IMR-90 (cell line): ENCODE data around the gene CDYL2. TPM values are rescaled to one million over a fixed set of nuclear protein-coding genes. Genes with fewer than 3 reads are reported as not detected.

Source experiments
- ATAC-seq: fragments of 200-7000 bp; cut with Tn5 transposase; 2 replicates; pipeline ENCODE4 v1.9.1; 2020; ENCODE audit warnings: low read depth, mild to moderate bottlenecking, moderate library complexity
- BruUV-seq: library from RNA; stranded (reverse); fragments of 400-500 nt; replicated peaks from 2 replicates; lab custom pipeline; 2021; lab: Mats Ljungman, UMichigan
- CTCF ChIA-PET: fragments of 300-600 bp; formaldehyde crosslinking; extraction: SDS; loops from one replicate; lab custom pipeline; 2021; ENCODE audit warnings: antibody characterized with exemption; lab: Yijun Ruan, JAX
- POLR2A ChIA-PET: fragments of 300-600 bp; sonication (Branson Sonifier 250); formaldehyde crosslinking; loops from one replicate; lab custom pipeline; 2022; ENCODE audit warnings: antibody characterized with exemption; ENCODE audit not compliant: unreplicated experiment; lab: Charles Lee
- DNase-seq: peaks from one replicate; pipeline ENCODE4 v3.0.0; 2013
- H2AFZ ChIP-seq: replicated peaks from 2 replicates; pipeline ENCODE3; 2013; ENCODE audit warnings: low read length, mild to moderate bottlenecking; ENCODE audit not compliant: poor library complexity
- H2AK5ac ChIP-seq: 2 replicates; pipeline ENCODE4 v1.6.1; 2013; ENCODE audit warnings: low read depth, low read length, inconsistent platforms
- H2AK9ac ChIP-seq: replicated peaks from 2 replicates; pipeline ENCODE3; 2013; ENCODE audit warnings: mild to moderate bottlenecking, low read depth, low read length, moderate library complexity; ENCODE audit not compliant: poor library complexity
- H2BK120ac ChIP-seq: 2 replicates; pipeline ENCODE4 v1.6.1; 2013; ENCODE audit warnings: low read depth, low read length, inconsistent platforms
- H2BK15ac ChIP-seq: 3 replicates; pipeline ENCODE4 v1.6.1; 2013; ENCODE audit warnings: low read depth, low read length, inconsistent platforms
- H2BK20ac ChIP-seq: 2 replicates; pipeline ENCODE4 v1.6.1; 2013; ENCODE audit warnings: low read depth, mild to moderate bottlenecking, inconsistent platforms, low read length, moderate library complexity
- H2BK5ac ChIP-seq: 2 replicates; pipeline ENCODE4 v1.6.1; 2013; ENCODE audit warnings: mild to moderate bottlenecking, low read depth, low read length, inconsistent platforms; ENCODE audit not compliant: poor library complexity, severe bottlenecking
- H3K14ac ChIP-seq: replicated peaks from 2 replicates; pipeline ENCODE4 v1.6.1; 2013; ENCODE audit warnings: low read depth, low read length, inconsistent platforms
- H3K18ac ChIP-seq: 2 replicates; pipeline ENCODE4 v1.6.1; 2013; ENCODE audit warnings: low read depth, low read length, control low read depth
- H3K23ac ChIP-seq: 2 replicates; pipeline ENCODE4 v1.6.1; 2013; ENCODE audit warnings: low read depth, low read length, inconsistent platforms
- H3K27ac ChIP-seq: 2 replicates; pipeline ENCODE4 v1.5.1; 2013; ENCODE audit warnings: mild to moderate bottlenecking, control low read depth, low read length; ENCODE audit not compliant: insufficient read depth
- H3K27me3 ChIP-seq: 2 replicates; pipeline ENCODE4 v1.6.1; 2013; ENCODE audit warnings: low read length; ENCODE audit not compliant: control insufficient read depth, insufficient read depth
- H3K36me3 ChIP-seq: 2 replicates; pipeline ENCODE4 v1.6.1; 2013; ENCODE audit warnings: low read length, mixed read lengths; ENCODE audit not compliant: control insufficient read depth, insufficient read depth
- H3K4ac ChIP-seq: 2 replicates; pipeline ENCODE4 v1.6.1; 2013; ENCODE audit warnings: low read depth, low read length, inconsistent platforms
- H3K4me1 ChIP-seq: 2 replicates; pipeline ENCODE4 v1.6.1; 2013; ENCODE audit warnings: low read length, mixed read lengths; ENCODE audit not compliant: control insufficient read depth, insufficient read depth
- H3K4me2 ChIP-seq: 2 replicates; pipeline ENCODE4 v1.6.1; 2013; ENCODE audit warnings: low read depth, mild to moderate bottlenecking, control low read depth, low read length, moderate library complexity
- H3K4me3 ChIP-seq: 2 replicates; pipeline ENCODE4 v1.5.1; 2013; ENCODE audit warnings: low read depth, mild to moderate bottlenecking, control low read depth, low read length, moderate library complexity; ENCODE audit not compliant: insufficient read depth
- H3K56ac ChIP-seq: 2 replicates; pipeline ENCODE4 v1.6.1; 2013; ENCODE audit warnings: low read length, inconsistent platforms; ENCODE audit not compliant: insufficient read depth; ENCODE audit errors: extremely low read depth
- H3K79me1 ChIP-seq, 2 experiments: 2 replicates each; pipeline ENCODE4 v1.6.1; 2013; ENCODE audit warnings: low read length in 2 of 2, inconsistent platforms in 1 of 2, low read depth in 1 of 2
- H3K9ac ChIP-seq: 2 replicates; pipeline ENCODE4 v1.6.1; 2013; ENCODE audit warnings: low read depth, low read length, control low read depth
- H3K9me1 ChIP-seq: 2 replicates; pipeline ENCODE4 v1.6.1; 2013; ENCODE audit warnings: low read length, inconsistent platforms; ENCODE audit not compliant: insufficient read depth
- H3K9me3 ChIP-seq: 2 replicates; pipeline ENCODE4 v1.6.1; 2013; ENCODE audit warnings: low read length; ENCODE audit not compliant: control insufficient read depth, insufficient read depth
- H4K20me1 ChIP-seq: 2 replicates; pipeline ENCODE4 v1.6.1; 2013; ENCODE audit warnings: low read length, inconsistent platforms; ENCODE audit not compliant: insufficient read depth
- H4K5ac ChIP-seq: 2 replicates; pipeline ENCODE4 v1.6.1; 2013; ENCODE audit warnings: mild to moderate bottlenecking, low read depth, low read length, control low read depth
- H4K8ac ChIP-seq, 2 experiments: 2 replicates each; pipeline ENCODE4 v1.6.1; 2013; ENCODE audit warnings: low read depth in 2 of 2, low read length in 2 of 2, control low read depth in 1 of 2, inconsistent platforms in 1 of 2
- H4K91ac ChIP-seq: 2 replicates; pipeline ENCODE4 v1.6.1; 2013; ENCODE audit warnings: low read depth, low read length, inconsistent platforms; ENCODE audit not compliant: insufficient read depth
- BHLHE40 ChIP-seq: fragments of 150-350 bp; IDR thresholded peaks from 2 replicates; pipeline ENCODE4 v1.6.1; 2016; ENCODE audit warnings: mild to moderate bottlenecking, low read depth, low read length
- CHD1 ChIP-seq: IDR thresholded peaks from 2 replicates; pipeline ENCODE4 v1.6.1; 2012; ENCODE audit warnings: low read depth, low read length, improper control_type of control experiment
- MAZ ChIP-seq: IDR thresholded peaks from 2 replicates; pipeline ENCODE4 v1.6.1; 2012; ENCODE audit warnings: low read depth, mild to moderate bottlenecking, low read length, improper control_type of control experiment, moderate library complexity, borderline replicate concordance
- RAD21 ChIP-seq: IDR thresholded peaks from 2 replicates; pipeline ENCODE4 v1.6.1; 2012; ENCODE audit warnings: low read length, improper control_type of control experiment
- RCOR1 ChIP-seq: IDR thresholded peaks from 2 replicates; pipeline ENCODE4 v1.6.1; 2012; ENCODE audit warnings: mild to moderate bottlenecking, low read length, improper control_type of control experiment; ENCODE audit not compliant: insufficient replicate concordance
- WGBS, 2 experiments: methylation state at CpG; one replicate each; pipeline versions ENCODE4 v1.1.5 to v1.1.7; 2013; ENCODE audit warnings: missing lambda C conversion rate in 2 of 2; ENCODE audit not compliant: insufficient read length in 1 of 2; ENCODE audit errors: extremely low coverage in 2 of 2; 5-methylcytosine and 5-hydroxymethylcytosine counted together
- dilution Hi-C: fragments of 300-500 bp; cut with HindIII; formaldehyde crosslinking; loops from one replicate; pipeline ENCODE4 v1.14.3; 2018; ENCODE audit warnings: low sequenced_read_pairs; ENCODE audit not compliant: unreplicated experiment
- in situ Hi-C: fragments of 300-500 bp; cut with MboI; formaldehyde crosslinking; loops from 3 replicates; pipeline ENCODE4 v1.14.3; 2019; ENCODE audit warnings: low sequenced_read_pairs, inconsistent platforms, mixed read lengths
- intact Hi-C: fragments of 100-400 bp; cut with micrococcal nuclease; formaldehyde crosslinking; loops from 2 replicates; pipeline ENCODE4 v1.10.0; 2022
- polyA plus RNA-seq, 3 experiments: library from polyadenylated mRNA; depleted of rRNA; stranded (reverse); fragments of >200 nt; gene quantifications; 2 replicates each; pipeline ENCODE4 v1.2.3, GENCODE V29; 2012; ENCODE audit warnings: low replicate concordance in 1 of 3
- total RNA-seq: library from RNA; depleted of rRNA; stranded (reverse); fragments of >200 nt; gene quantifications from 2 replicates; pipeline ENCODE4 v1.2.3, GENCODE V29; 2012

Gene CDYL2
- total and polyA plus RNA-seq, 2 of the 4 experiments (the other 2 are of a cell fraction) = 1.2 to 3.9 TPM

DNA sequence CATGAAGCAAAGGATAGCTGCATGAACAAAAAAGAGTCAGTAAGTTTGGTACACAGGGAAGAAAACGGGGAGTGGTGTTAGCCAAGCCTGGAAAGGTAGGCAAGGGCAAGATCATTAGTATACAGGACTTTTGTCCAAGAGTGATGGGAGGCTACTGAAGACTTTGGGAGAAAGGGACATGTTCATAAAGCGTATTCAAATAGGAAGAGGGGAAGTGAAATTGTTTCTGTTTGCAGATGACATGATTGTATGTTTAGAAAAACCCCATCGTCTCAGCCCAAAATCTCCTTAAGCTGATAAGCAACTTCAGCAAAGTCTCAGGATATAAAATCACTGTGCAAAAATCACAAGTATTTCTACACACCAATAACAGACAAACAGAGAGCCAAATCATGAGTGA, 19.4 kb downstream of the CDYL2 start:
- Histone ChIP-seq H3K36me3 (no peaks in the 10 kb centered on the region), H4K5ac (no peak overlapping the region), H2BK5ac (no peak overlapping the region), H3K14ac (no peak overlapping the region), H3K27me3 (no peaks in the 10 kb centered on the region), H4K20me1 (no peaks in the 10 kb centered on the region), H2AK5ac (no peak overlapping the region), H3K9me3 (peaks cover 2% of the 10 kb centered on the region; the same call in 1 of the 2 replicates), H2AFZ (no peak overlapping the region), H4K8ac (no peak overlapping the region), H3K27ac (no peak overlapping the region), H3K9me1 (no peaks in the 10 kb centered on the region), H3K4ac (no peak overlapping the region), H3K18ac (no peak overlapping the region), H3K4me3 (no peak overlapping the region), H2BK120ac (no peak overlapping the region), H3K56ac (no peak overlapping the region), H4K91ac (no peak overlapping the region), H2BK20ac (no peak overlapping the region), H3K79me1 (no peaks in the 10 kb centered on the region), H3K4me2 (no peak overlapping the region), H3K4me1 (no peaks in the 10 kb centered on the region), H3K9ac (no peak overlapping the region), H2AK9ac (no peak overlapping the region), H2BK15ac (no peak overlapping the region), H3K23ac (no peak overlapping the region)
- CTCF ChIA-PET = no interaction called here
- no peak for TF ChIP-seq RAD21
- no peak for TF ChIP-seq CHD1
- no peak for TF ChIP-seq MAZ
- TF ChIP-seq BHLHE40 = no peak
- no peak for TF ChIP-seq RCOR1
- no CpG with 5 or more reads among the region's 3 CpGs for WGBS, 2 experiments
- intact Hi-C loops (no loop called here), dilution Hi-C loops (no loop called here), in situ Hi-C loops (no loop called here)
- DNase-seq (no peak), ATAC-seq (no peak)
- POLR2A ChIA-PET = no interaction called here
- no TSS peak for BruUV-seq
